ENCODE data around the gene SH2D6.
"Not testable (repeated sequence)": the region's sequence is repeated elsewhere in the genome, so short reads cannot be mapped to it uniquely, and the experiment has no call there.

SH2D6 gene

GRCh38 chr2:85439025-85439472 lies 20.5 kb downstream of the SH2D6 start:
- ATAC-seq (no peak), DNase-seq (no peak)
- Mint-ChIP-seq H3K27ac (peak overlapping the region; percentile 61 to 67), H3K4me3 (peak overlapping the region; percentile 79 to 92), H3K27me3 (no peaks in the 10 kb centered on the region), H3K4me1 (peaks cover 49% of the 10 kb centered on the region), H3K9me3 (no peaks in the 10 kb centered on the region)

DNA sequence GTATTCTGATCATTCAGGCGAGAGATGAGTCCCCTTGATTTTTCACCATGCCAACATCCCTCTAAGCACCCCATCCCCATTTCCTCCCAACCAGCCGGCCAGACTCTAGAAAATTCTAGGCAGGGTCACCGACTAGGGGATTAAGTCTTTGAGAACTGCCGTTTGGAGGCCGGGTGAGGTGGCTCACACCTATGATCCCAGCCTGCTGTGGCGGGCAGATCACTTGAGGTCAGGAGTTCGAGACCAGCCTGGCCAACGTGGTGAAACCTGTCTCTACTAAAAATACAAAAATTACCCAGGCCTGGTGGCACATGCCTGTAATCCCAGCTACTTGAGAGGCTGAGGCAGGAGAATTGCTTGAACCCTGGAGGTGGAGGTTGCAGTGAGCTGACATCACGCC lies 21.1 kb downstream of the SH2D6 start:
- not testable (repeated sequence) for H3K9me3 Mint-ChIP-seq, H3K27me3 Mint-ChIP-seq, ATAC-seq, DNase-seq
- Mint-ChIP-seq H3K4me3 (peak overlapping the region; percentile 79 to 92), H3K4me1 (peaks cover 49% of the 10 kb centered on the region), H3K27ac (peak overlapping the region; percentile 90 to 97)

- peak overlapping the region; percentile 79 to 92 for H3K4me3 Mint-ChIP-seq
- ATAC-seq: peak; percentile 21
- H3K27ac Mint-ChIP-seq: peak overlapping the region; percentile 90 to 97
- no peaks in the 10 kb centered on the region for H3K27me3 Mint-ChIP-seq
- H3K4me1 Mint-ChIP-seq: peaks cover 49% of the 10 kb centered on the region
- no peaks in the 10 kb centered on the region for H3K9me3 Mint-ChIP-seq
- peak in 1 of 2 donors; percentile 50 for DNase-seq
Measured at GRCh38 chr2:85439986-85440385, 21.5 kb downstream of the SH2D6 start.

DNA sequence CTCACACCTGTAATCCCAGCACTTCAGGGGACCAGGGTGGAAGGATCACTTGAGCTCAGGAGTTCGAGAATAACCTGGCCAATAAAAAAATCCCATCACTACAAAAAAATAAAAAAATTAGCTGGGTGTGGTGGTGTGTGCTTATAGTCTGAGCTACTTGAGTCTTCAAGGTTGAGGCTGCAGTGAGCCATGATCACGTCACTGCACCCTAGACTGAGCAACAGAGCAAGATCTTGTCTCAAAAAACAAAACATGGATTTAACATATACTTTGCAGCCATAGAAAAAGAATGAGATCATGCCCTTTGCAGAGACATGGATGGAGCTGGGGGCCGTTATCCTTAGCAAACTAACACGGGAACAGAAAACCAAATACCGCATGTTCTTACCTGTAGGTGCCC lies 22.2 kb downstream of the SH2D6 start:
- no peaks in the 10 kb centered on the region for H3K9me3 Mint-ChIP-seq
- ATAC-seq (no peak), DNase-seq (no peak)
- no peaks in the 10 kb centered on the region for H3K27me3 Mint-ChIP-seq
- no peak overlapping the region for H3K27ac Mint-ChIP-seq
- peaks cover 49% of the 10 kb centered on the region for H3K4me1 Mint-ChIP-seq
- H3K4me3 Mint-ChIP-seq: no peak overlapping the region

GRCh38 chr2:85441864-85442263 lies 23.4 kb downstream of the SH2D6 start:
- ATAC-seq: no peak
- DNase-seq: no peak
- H3K4me1 Mint-ChIP-seq: peaks cover 45% of the 10 kb centered on the region
- H3K9me3 Mint-ChIP-seq: no peaks in the 10 kb centered on the region
- no peaks in the 10 kb centered on the region for H3K27me3 Mint-ChIP-seq
- no peak overlapping the region for H3K27ac Mint-ChIP-seq
- H3K4me3 Mint-ChIP-seq: no peak overlapping the region

- Mint-ChIP-seq H3K9me3 (no peaks in the 10 kb centered on the region), H3K4me3 (no peak overlapping the region), H3K4me1 (peaks cover 20% of the 10 kb centered on the region), H3K27me3 (no peaks in the 10 kb centered on the region), H3K27ac (peak overlapping the region; percentile 40 to 43)
- DNase-seq (no peak), ATAC-seq (no peak)
Measured at GRCh38 chr2:85444629-85445172, 26.2 kb downstream of the SH2D6 start.

DNA sequence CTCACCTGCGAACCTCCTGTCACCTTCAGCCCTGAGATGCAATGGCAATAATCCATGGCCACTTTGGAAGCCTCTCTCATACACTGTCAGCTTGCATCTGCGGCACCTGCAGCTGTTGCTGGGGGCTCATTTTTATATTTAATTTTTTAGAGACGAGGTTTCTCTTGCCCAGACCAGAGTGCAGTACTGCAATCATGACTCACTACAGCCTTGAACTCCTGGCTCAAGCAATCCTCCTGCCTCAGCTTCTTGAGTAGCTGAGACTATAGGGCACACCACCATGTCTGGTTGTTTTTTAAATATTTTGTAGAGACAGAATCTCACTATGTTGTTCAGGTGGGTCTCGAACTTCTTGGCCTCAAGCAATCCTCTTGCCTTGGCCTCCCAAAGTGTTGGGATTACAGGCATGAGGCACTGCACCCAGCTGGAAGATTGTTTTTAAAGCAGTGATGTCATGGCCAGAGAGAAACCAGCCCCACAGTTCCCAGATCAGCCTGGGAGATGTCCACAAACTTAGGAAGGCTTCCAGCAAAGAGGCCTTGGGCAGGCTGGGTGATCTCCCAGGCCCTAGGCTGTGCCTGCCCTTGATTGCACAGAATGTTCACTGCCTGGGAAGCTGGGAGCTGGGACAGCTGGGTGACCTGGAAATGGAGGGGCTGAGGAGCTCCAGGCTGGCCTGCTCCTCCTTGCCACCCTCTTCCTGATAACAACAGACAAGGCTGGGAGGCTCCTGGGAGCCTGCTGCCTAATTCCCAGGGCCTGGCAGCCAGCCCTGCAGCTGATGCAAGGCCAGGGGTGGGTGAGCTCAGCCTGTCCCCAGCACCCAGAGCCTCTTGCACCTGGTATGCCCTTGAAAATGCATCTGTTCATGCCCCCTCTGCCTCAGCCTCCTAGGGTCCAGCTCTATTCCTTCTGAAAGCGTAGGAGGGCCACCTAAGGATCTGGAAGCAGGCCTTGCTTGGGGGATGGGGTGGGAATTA lies 27.1 kb downstream of the SH2D6 start:
- Mint-ChIP-seq H3K4me3 (no peak overlapping the region), H3K27ac (peak overlapping the region; percentile 43 to 81), H3K4me1 (peaks cover 11% of the 10 kb centered on the region), H3K27me3 (no peaks in the 10 kb centered on the region), H3K9me3 (no peaks in the 10 kb centered on the region)
- ATAC-seq (no peak), DNase-seq (no peak)

DNA sequence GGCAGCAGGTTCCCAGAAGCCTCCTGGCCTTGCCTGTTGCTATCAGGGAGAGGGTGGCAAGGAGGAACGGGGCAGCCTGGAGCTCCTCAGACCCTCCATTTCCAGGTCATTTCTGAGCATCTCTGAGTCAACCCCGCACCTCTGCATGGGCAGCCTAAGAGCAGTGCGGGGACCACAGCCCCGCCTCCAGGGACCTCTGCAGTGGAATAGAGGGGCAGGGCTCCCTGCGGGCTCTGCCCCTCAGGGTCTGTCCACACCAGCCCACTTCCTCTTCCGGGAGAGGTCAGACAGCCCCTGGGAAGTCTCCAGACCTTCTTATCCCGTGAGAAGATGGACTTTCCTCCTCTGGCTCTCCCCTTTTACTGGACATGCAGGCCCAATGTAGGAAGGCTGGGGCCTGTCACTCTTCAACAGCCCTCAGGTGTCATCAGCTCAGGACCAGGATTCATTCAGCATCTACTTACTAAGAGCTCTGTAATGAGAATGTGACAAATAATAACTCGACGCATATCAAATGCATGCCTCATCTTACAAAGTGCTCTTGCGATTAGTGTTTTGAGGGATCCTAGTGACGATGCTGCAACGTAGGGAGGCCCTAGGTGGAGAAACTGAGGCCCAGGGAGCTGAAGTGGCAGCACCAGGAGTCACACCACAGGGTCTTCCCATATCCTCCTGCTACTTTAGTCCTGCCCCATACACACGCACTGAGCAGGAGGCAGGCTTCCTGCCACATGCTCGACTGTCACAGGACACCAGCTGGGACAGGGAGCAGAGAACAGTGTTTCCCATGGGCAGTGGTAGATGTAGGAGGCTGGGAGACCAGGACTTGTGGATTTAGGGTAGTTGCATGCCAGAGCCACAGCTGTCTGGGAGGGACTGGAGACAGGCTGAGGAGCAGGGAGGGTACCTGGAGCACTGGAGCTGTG lies 28.0 kb downstream of the SH2D6 start:
- Mint-ChIP-seq H3K9me3 (no peaks in the 10 kb centered on the region), H3K4me3 (no peak overlapping the region), H3K4me1 (peaks cover 8% of the 10 kb centered on the region), H3K27me3 (no peaks in the 10 kb centered on the region), H3K27ac (peak overlapping the region; percentile 43 to 79)
- ATAC-seq (no peak), DNase-seq (no peak)

DNA sequence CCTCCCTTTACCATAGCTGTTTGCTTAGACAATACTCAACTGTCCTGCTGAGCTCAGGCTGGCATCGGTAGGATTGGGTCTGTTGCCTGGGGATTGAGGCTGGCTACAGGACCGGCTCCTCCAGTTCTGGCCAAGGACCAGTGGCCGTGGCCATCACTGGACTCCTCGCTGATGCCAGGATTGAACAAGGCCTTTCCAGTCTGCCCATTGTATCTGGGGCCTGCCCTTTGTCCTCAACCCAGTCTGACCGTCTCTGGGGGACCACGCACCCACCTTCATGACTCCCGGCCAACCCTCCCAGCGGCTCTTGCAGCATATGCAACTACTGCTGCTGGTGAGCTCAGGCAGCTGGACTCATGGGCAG lies 28.7 kb downstream of the SH2D6 start:
- Mint-ChIP-seq H3K27ac (no peak overlapping the region), H3K27me3 (no peaks in the 10 kb centered on the region), H3K9me3 (no peaks in the 10 kb centered on the region), H3K4me1 (peaks cover 8% of the 10 kb centered on the region), H3K4me3 (no peak overlapping the region)
- no peak for ATAC-seq
- no peak for DNase-seq

GRCh38 chr2:85448461-85449213 lies 30.1 kb downstream of the SH2D6 start:
- H3K27me3 Mint-ChIP-seq: no peaks in the 10 kb centered on the region
- no peak overlapping the region for H3K4me3 Mint-ChIP-seq
- H3K4me1 Mint-ChIP-seq: peaks cover 8% of the 10 kb centered on the region
- no peak for ATAC-seq
- no peaks in the 10 kb centered on the region for H3K9me3 Mint-ChIP-seq
- no peak overlapping the region for H3K27ac Mint-ChIP-seq
- DNase-seq: no peak

DNA sequence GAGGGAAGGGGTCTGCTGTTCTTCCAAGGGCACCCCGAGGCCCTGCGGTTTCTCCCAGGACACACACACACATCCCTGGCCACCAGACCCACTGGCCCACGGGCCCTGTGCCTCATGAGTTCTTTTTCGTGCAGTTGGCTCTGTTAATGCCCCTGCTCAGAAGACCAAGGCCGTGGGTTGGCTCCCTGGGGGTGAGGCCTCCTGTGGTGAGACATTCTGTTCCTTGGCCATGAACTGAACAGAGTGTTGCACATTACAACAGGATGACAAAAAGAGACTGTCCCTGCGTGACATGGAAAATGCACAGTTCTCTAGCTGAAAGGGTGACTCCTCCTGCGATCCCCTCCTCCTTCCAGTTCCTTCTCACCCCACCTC lies 30.7 kb downstream of the SH2D6 start:
- no peak for DNase-seq
- Mint-ChIP-seq H3K9me3 (no peaks in the 10 kb centered on the region), H3K27me3 (no peaks in the 10 kb centered on the region), H3K27ac (no peak overlapping the region), H3K4me1 (peaks cover 8% of the 10 kb centered on the region), H3K4me3 (no peak overlapping the region)
- no peak for ATAC-seq

DNA sequence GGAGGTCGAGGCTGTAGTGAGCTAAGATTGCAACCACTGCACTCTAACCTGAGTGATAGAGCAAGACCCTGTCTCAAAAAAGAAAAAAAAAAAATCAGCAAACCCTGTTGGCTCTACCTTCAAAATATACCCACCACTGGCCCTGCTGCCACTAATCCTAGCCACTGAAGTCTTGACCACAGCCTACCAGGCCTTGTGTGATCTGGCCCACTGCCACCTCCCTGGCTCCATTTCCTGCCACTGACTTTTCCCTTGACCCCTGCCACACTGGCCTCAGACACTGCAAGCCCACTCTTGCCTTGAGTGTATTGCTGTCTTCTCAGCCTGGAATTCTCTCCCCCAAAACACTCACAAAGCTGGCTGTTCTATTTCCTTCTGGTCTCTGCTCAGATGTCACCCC lies 33.7 kb downstream of the SH2D6 start:
- Mint-ChIP-seq H3K4me1 (no peaks in the 10 kb centered on the region), H3K9me3 (no peaks in the 10 kb centered on the region)
- no peak for ATAC-seq

DNA sequence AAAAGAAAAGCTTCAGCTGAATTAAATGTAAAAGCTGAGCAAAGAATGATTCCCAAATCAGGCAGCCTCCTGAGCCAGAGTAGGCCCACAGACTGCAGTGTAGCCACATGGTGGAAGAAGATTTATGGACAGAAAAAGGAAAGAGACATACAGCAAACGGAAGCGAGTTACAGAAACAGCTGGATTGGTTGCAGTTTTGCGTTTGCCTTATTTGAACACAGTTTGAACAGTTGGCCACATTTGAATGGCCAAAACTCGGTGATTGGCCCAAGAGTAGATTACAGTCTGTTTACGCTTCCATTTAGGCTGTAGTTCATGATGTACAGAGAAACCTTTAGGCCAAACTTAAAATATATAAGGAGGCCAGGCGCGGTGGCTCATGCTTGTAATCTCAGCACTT lies 35.1 kb downstream of the SH2D6 start:
- no peak for DNase-seq
- Mint-ChIP-seq H3K27ac (no peak overlapping the region), H3K4me3 (no peak overlapping the region), H3K27me3 (no peaks in the 10 kb centered on the region), H3K4me1 (no peaks in the 10 kb centered on the region), H3K9me3 (no peaks in the 10 kb centered on the region)
- no peak for ATAC-seq

More for the DNA sequence above, 33.7 kb downstream of the SH2D6 start:
- Mint-ChIP-seq H3K27ac (no peak overlapping the region), H3K27me3 (no peaks in the 10 kb centered on the region), H3K4me3 (no peak overlapping the region)
- DNase-seq: no peak

- H3K27ac Mint-ChIP-seq: no peak overlapping the region
- no peaks in the 10 kb centered on the region for H3K4me1 Mint-ChIP-seq
- H3K4me3 Mint-ChIP-seq: no peak overlapping the region
- H3K27me3 Mint-ChIP-seq: no peaks in the 10 kb centered on the region
- no peak for ATAC-seq
- no peak for DNase-seq
- H3K9me3 Mint-ChIP-seq: no peaks in the 10 kb centered on the region
Measured at GRCh38 chr2:85455552-85456090, 37.1 kb downstream of the SH2D6 start.

GRCh38 chr2:85457043-85457442 lies 38.5 kb downstream of the SH2D6 start:
- ATAC-seq (no peak), DNase-seq (no peak)
- no peaks in the 10 kb centered on the region for H3K27me3 Mint-ChIP-seq
- no peak overlapping the region for H3K4me3 Mint-ChIP-seq
- no peak overlapping the region for H3K27ac Mint-ChIP-seq
- H3K9me3 Mint-ChIP-seq: no peaks in the 10 kb centered on the region
- H3K4me1 Mint-ChIP-seq: no peaks in the 10 kb centered on the region
